Endothelial cell of umbilical vein (primary cell): ENCODE results near the gene OSBPL5. TPM values are rescaled to one million over a fixed set of nuclear protein-coding genes. Genes with fewer than 3 reads are reported as not detected.

Experiments
- BruUV-seq: library from RNA; stranded (reverse); fragments of 400-500 nt; replicated peaks from 2 replicates; lab custom pipeline; 2021; lab: Mats Ljungman, UMichigan
- CTCF ChIA-PET: fragments of 300-600, 350-600 bp; sonication (Branson Sonifier 250); formaldehyde crosslinking; loops from one replicate; lab custom pipeline; 2021; ENCODE audit warnings: antibody characterized with exemption, inconsistent platforms; lab: Charles Lee
- POLR2A ChIA-PET: fragments of 300-600, 350-600 bp; sonication (Branson Sonifier 250); formaldehyde crosslinking; loops from one replicate; lab custom pipeline; 2021; ENCODE audit warnings: antibody characterized with exemption, inconsistent platforms; lab: Charles Lee
- DNase-seq: peaks from one replicate; pipeline ENCODE4 v3.0.0-alpha.2; 2011; ENCODE audit warnings: low read depth, low spot score
- FAIRE-seq: peaks from 2 replicates; lab custom pipeline; 2011; peaks lifted over from hg19 to GRCh38; lab: Jason Lieb, UNC
- H2AFZ ChIP-seq: 2 replicates; pipeline ENCODE4 v1.6.0; 2012; ENCODE audit warnings: low read depth, low read length, control low read depth, inconsistent platforms
- H3K27ac ChIP-seq: 2 replicates; pipeline ENCODE4 v1.5.1; 2011; ENCODE audit warnings: low read depth, mild to moderate bottlenecking, control low read depth, low read length, moderate library complexity; ENCODE audit not compliant: insufficient read depth
- H3K27me3 ChIP-seq, 2 experiments: 2 replicates each; pipeline versions ENCODE4 v1.6.0 to v1.6.1; 2011; ENCODE audit warnings: low read length in 2 of 2, mixed read lengths in 1 of 2; ENCODE audit not compliant: control insufficient read depth in 2 of 2, insufficient read depth in 2 of 2
- H3K36me3 ChIP-seq, 2 experiments: 2 replicates in 1 of 2; 3 replicates in 1 of 2; pipeline ENCODE4 v1.5.1; 2011; ENCODE audit warnings: low read length in 2 of 2, mild to moderate bottlenecking in 1 of 2, moderate library complexity in 1 of 2; ENCODE audit not compliant: control insufficient read depth in 2 of 2, insufficient read depth in 2 of 2; ENCODE audit errors: extremely low read depth in 1 of 2
- H3K4me1 ChIP-seq: 3 replicates; pipeline ENCODE4 v1.5.1; 2011; ENCODE audit warnings: mild to moderate bottlenecking, low read length; ENCODE audit not compliant: control insufficient read depth, insufficient read depth; ENCODE audit errors: extremely low read depth
- H3K4me2 ChIP-seq: 2 replicates; pipeline ENCODE4 v1.6.1; 2011; ENCODE audit warnings: low read length, control low read depth, mixed read lengths; ENCODE audit not compliant: insufficient read depth
- H3K4me3 ChIP-seq, 3 experiments: fragments of 200-600 bp in 1 of 3; sonication (generic), shearing (Covaris generic) in 1 of 3; replicated peaks in 1 of 3; 2 replicates each; pipeline ENCODE4 v1.5.1; 2011 to 2016; ENCODE audit warnings: control low read depth in 3 of 3, low read length in 3 of 3, mild to moderate bottlenecking in 2 of 3, inconsistent platforms in 1 of 3, low read depth in 1 of 3, moderate library complexity in 1 of 3; ENCODE audit not compliant: insufficient read depth in 1 of 3
- H3K79me2 ChIP-seq: 2 replicates; pipeline ENCODE4 v1.6.0; 2012; ENCODE audit warnings: low read length, inconsistent platforms; ENCODE audit not compliant: control insufficient read depth, insufficient read depth
- H3K9ac ChIP-seq: replicated peaks from 2 replicates; pipeline ENCODE3; 2011; ENCODE audit warnings: low read length, control low read depth; ENCODE audit not compliant: insufficient read depth; ENCODE audit errors: extremely low read depth
- H3K9me1 ChIP-seq: replicated peaks from 3 replicates; pipeline ENCODE4 v1.6.0; 2011; ENCODE audit warnings: mild to moderate bottlenecking, low read length; ENCODE audit not compliant: control insufficient read depth, insufficient read depth; ENCODE audit errors: extremely low read depth
- H3K9me3 ChIP-seq: replicated peaks from 2 replicates; pipeline ENCODE4 v1.5.1; 2012; ENCODE audit warnings: low read length, inconsistent platforms; ENCODE audit not compliant: control insufficient read depth, insufficient read depth
- H4K20me1 ChIP-seq: replicated peaks from 2 replicates; pipeline ENCODE3; 2011; ENCODE audit warnings: mild to moderate bottlenecking, low read length; ENCODE audit not compliant: control insufficient read depth, insufficient read depth; ENCODE audit errors: extremely low read depth
- EZH2 ChIP-seq: IDR thresholded peaks from 2 replicates; pipeline ENCODE4 v1.6.1; 2012; ENCODE audit warnings: borderline replicate concordance, low read depth, mild to moderate bottlenecking, moderate library complexity, low read length, inconsistent platforms; ENCODE audit not compliant: severe bottlenecking
- FOS ChIP-seq: IDR thresholded peaks from 2 replicates; pipeline ENCODE4 v1.6.1; 2011; ENCODE audit warnings: mild to moderate bottlenecking, low read length, moderate library complexity, borderline replicate concordance; ENCODE audit not compliant: insufficient read depth
- GATA2 ChIP-seq: IDR thresholded peaks from 2 replicates; pipeline ENCODE4 v1.7.0; 2011; ENCODE audit warnings: low read depth, mild to moderate bottlenecking, moderate library complexity, mixed read lengths, low read length; ENCODE audit not compliant: insufficient read length, insufficient read depth
- JUN ChIP-seq: IDR thresholded peaks from 2 replicates; pipeline ENCODE4 v1.6.1; 2011; ENCODE audit warnings: borderline replicate concordance, low read depth; ENCODE audit not compliant: insufficient read length, insufficient read depth
- MYC ChIP-seq: IDR thresholded peaks from one replicate; pipeline ENCODE4 v1.6.1; 2011; ENCODE audit warnings: mild to moderate bottlenecking, low read depth, low read length
- POLR2A ChIP-seq: IDR thresholded peaks from 2 replicates; pipeline ENCODE4 v1.6.1; 2012; ENCODE audit warnings: low read depth, mild to moderate bottlenecking, control low read depth, low read length
- POLR2AphosphoS5 ChIP-seq: IDR thresholded peaks from 2 replicates; pipeline ENCODE4 v1.6.1; 2012; ENCODE audit warnings: low read depth, mild to moderate bottlenecking, control low read depth, low read length, moderate library complexity; ENCODE audit not compliant: insufficient read depth
- dilution Hi-C: fragments of 300-500 bp; cut with MboI; formaldehyde crosslinking; loops from one replicate; pipeline ENCODE4 v1.15.0; 2019; ENCODE audit warnings: low sequenced_read_pairs; ENCODE audit not compliant: extremely low pct_ligation_motif_present
- intact Hi-C: fragments of 100-400 bp; cut with micrococcal nuclease; formaldehyde crosslinking; loops from one replicate; pipeline ENCODE4 v1.10.0; 2022
- polyA plus RNA-seq, 4 experiments: library from polyadenylated mRNA; depleted of rRNA in 3 of 4; stranded (reverse) in 3 of 4; unstranded in 1 of 4; fragments of >200 nt; gene quantifications; 2 replicates each; pipeline versions ENCODE4 v1.2.1 to v1.2.3, GENCODE V29; 2011 to 2012; ENCODE audit warnings: missing spikeins in 1 of 4
- total RNA-seq: library from RNA; stranded (reverse); gene quantifications from 2 replicates; pipeline ENCODE4 v1.2.3, GENCODE V29; 2021
- TF ChIP-seq, protein P1 (sequence below), 2 donors: IDR thresholded peaks; 1 replicate in 1 of 2; 2 replicates in 1 of 2; pipeline ENCODE4 v1.5.1; 2011; ENCODE audit warnings: low read length in 2 of 2, mild to moderate bottlenecking in 2 of 2, moderate library complexity in 2 of 2, control low read depth in 1 of 2, inconsistent platforms in 1 of 2, low read depth in 1 of 2; ENCODE audit not compliant: insufficient read depth in 1 of 2; ENCODE audit errors: extremely low read depth in 1 of 2
- TF ChIP-seq, protein P2 (sequence below): IDR thresholded peaks from 2 replicates; pipeline ENCODE4 v1.6.1; 2011; ENCODE audit not compliant: insufficient read depth, insufficient read length

OSBPL5 gene
- total and polyA plus RNA-seq, 2 donors (not counting 3 experiments of a cell fraction or from before 2014, with no cell fraction given) = 8.7 to 37.7 TPM

DNA sequence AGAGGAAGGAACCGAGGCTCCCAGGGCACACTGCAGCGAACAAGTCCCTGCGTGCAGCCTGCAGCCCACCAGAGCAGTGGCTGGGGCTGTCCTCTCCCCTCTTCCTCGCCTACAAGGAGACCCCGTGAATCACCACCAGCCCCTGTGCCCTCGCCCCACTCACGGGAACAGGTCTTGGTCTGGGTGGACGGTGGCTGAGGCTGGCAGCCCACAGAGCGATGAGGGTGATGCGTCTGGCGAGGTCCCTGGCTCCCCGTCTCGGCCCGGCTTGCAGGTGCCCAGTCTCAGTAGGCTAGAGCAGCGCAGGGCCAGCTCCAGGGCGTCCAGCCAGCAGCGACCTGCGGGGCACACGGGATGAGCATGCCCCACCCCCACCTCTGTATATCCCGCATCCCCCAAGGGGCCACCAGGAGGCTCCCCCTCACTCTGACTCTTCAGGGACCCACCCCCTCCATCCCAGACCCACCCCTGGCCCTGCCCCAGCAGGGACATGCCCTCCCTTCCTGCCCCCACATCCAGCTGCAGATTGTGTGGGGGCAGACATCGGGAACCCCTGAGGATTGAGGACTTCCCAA, 57.4 kb downstream of the OSBPL5 start:
- no peak for FAIRE-seq
- POLR2A ChIA-PET = no interaction called here

More for the DNA sequence above, 57.4 kb downstream of the OSBPL5 start:
- Histone ChIP-seq H3K9ac (no peak overlapping the region), H3K4me1 (no peaks in the 10 kb centered on the region), H3K36me3 (no peaks in the 10 kb centered on the region), H3K27ac (no peak overlapping the region), H4K20me1 (no peaks in the 10 kb centered on the region), H3K4me3 (no peak overlapping the region), H3K9me3 (no peaks in the 10 kb centered on the region), H3K27me3 (no peaks in the 10 kb centered on the region), H3K4me2 (no peak overlapping the region), H3K9me1 (no peaks in the 10 kb centered on the region), H2AFZ (no peak overlapping the region), H3K79me2 (no peaks in the 10 kb centered on the region)
- no TSS peak for BruUV-seq
- CTCF ChIA-PET = no interaction called here
- TF ChIP-seq, protein P1, sequence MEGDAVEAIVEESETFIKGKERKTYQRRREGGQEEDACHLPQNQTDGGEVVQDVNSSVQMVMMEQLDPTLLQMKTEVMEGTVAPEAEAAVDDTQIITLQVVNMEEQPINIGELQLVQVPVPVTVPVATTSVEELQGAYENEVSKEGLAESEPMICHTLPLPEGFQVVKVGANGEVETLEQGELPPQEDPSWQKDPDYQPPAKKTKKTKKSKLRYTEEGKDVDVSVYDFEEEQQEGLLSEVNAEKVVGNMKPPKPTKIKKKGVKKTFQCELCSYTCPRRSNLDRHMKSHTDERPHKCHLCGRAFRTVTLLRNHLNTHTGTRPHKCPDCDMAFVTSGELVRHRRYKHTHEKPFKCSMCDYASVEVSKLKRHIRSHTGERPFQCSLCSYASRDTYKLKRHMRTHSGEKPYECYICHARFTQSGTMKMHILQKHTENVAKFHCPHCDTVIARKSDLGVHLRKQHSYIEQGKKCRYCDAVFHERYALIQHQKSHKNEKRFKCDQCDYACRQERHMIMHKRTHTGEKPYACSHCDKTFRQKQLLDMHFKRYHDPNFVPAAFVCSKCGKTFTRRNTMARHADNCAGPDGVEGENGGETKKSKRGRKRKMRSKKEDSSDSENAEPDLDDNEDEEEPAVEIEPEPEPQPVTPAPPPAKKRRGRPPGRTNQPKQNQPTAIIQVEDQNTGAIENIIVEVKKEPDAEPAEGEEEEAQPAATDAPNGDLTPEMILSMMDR (IDR thresholded peaks at IDR 0.05; ENCODE audit: extremely low read depth in 1 of 2, insufficient read depth in 1 of 2, low read depth in 1 of 2, low read length in 2 of 2) = no peak
- no peak for TF ChIP-seq POLR2AphosphoS5
- no peak for TF ChIP-seq FOS
- TF ChIP-seq POLR2A = no peak
- TF ChIP-seq EZH2 = no peak
- no peak for TF ChIP-seq MYC
- TF ChIP-seq GATA2 = no peak
- TF ChIP-seq JUN = no peak
- TF ChIP-seq, protein P2, sequence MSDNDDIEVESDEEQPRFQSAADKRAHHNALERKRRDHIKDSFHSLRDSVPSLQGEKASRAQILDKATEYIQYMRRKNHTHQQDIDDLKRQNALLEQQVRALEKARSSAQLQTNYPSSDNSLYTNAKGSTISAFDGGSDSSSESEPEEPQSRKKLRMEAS = no peak
- DNase-seq = no peak
- intact Hi-C loops = no loop called here
- dilution Hi-C loops = no loop called here
